Type B pancreatic cell (in vitro differentiated cells): Measurements from ENCODE around the gene BLNK. TPM values are rescaled to one million over a fixed set of nuclear protein-coding genes. Genes with fewer than 3 reads are reported as not detected.
"Not testable (repeated sequence)": the region's sequence is repeated elsewhere in the genome, so short reads cannot be mapped to it uniquely, and the experiment has no call there.

ENCODE experiments used
- DNase-seq: peaks from one replicate; pipeline ENCODE4 v3.0.0; 2021; ENCODE audit warnings: mixed read lengths; ENCODE audit not compliant: unreplicated experiment; ENCODE audit errors: extremely low spot score
- H3K27ac Mint-ChIP-seq: 2 replicates; pipeline ENCODE4 v1.8.0; 2021; ENCODE audit warnings: mild to moderate bottlenecking, mixed read lengths
- H3K27me3 Mint-ChIP-seq: 2 replicates; pipeline ENCODE4 v1.8.0; 2021; ENCODE audit warnings: mixed read lengths
- H3K36me3 Mint-ChIP-seq: 2 replicates; pipeline ENCODE4 v1.8.0; 2021; ENCODE audit warnings: mixed read lengths
- H3K4me1 Mint-ChIP-seq: one replicate; pipeline ENCODE4 v1.8.0; 2021; ENCODE audit warnings: mixed read lengths; ENCODE audit not compliant: unreplicated experiment
- H3K4me3 Mint-ChIP-seq: 2 replicates; pipeline ENCODE4 v1.8.0; 2021; ENCODE audit warnings: mild to moderate bottlenecking, mixed read lengths
- H3K9me3 Mint-ChIP-seq: 2 replicates; pipeline ENCODE4 v1.8.0; 2021; ENCODE audit warnings: mixed read lengths
- CTCF ChIP-seq: fragments of 200-600 bp; sonication (generic); conservative IDR thresholded peaks from 2 replicates; pipeline ENCODE4 v1.5.0; 2021; ENCODE audit warnings: antibody characterized with exemption, mild to moderate bottlenecking
- total RNA-seq: library from RNA; stranded (reverse); gene quantifications from 2 replicates; pipeline ENCODE4 v1.2.1, GENCODE V29; 2021; ENCODE audit warnings: low replicate concordance

Gene BLNK
- total RNA-seq, 1 donor from 2014 or later, result 21.7 TPM

GRCh38 chr10:96208946-96209345 lies 62.4 kb downstream of the BLNK start:
- Mint-ChIP-seq H3K9me3 (no peaks in the 10 kb centered on the region), H3K27me3 (no peaks in the 10 kb centered on the region), H3K4me1 (no peaks in the 10 kb centered on the region), H3K36me3 (no peaks in the 10 kb centered on the region), H3K27ac (no peak overlapping the region), H3K4me3 (no peak overlapping the region)
- TF ChIP-seq CTCF, result no peak
- DNase-seq, result no peak

- TF ChIP-seq CTCF, result no peak
- no peaks in the 10 kb centered on the region for H3K9me3 Mint-ChIP-seq
- no peaks in the 10 kb centered on the region for H3K27me3 Mint-ChIP-seq
- H3K27ac Mint-ChIP-seq, result no peak overlapping the region
- H3K4me3 Mint-ChIP-seq, result no peak overlapping the region
- no peaks in the 10 kb centered on the region for H3K36me3 Mint-ChIP-seq
- no peak for DNase-seq
- no peaks in the 10 kb centered on the region for H3K4me1 Mint-ChIP-seq
Observed at GRCh38 chr10:96208271-96208670, 63.1 kb downstream of the BLNK start.

- no peak for DNase-seq
- no peaks in the 10 kb centered on the region for H3K36me3 Mint-ChIP-seq
- H3K4me1 Mint-ChIP-seq, result no peaks in the 10 kb centered on the region
- no peaks in the 10 kb centered on the region for H3K27me3 Mint-ChIP-seq
- H3K27ac Mint-ChIP-seq, result no peak overlapping the region
- H3K4me3 Mint-ChIP-seq, result no peak overlapping the region
- TF ChIP-seq CTCF, result no peak
- H3K9me3 Mint-ChIP-seq, result no peaks in the 10 kb centered on the region
Observed at GRCh38 chr10:96205580-96205979, 65.8 kb downstream of the BLNK start.

GRCh38 chr10:96201525-96201924 lies 69.8 kb downstream of the BLNK start:
- no peak overlapping the region for H3K27ac Mint-ChIP-seq
- no peak for DNase-seq
- H3K9me3 Mint-ChIP-seq, result no peaks in the 10 kb centered on the region
- H3K27me3 Mint-ChIP-seq, result no peaks in the 10 kb centered on the region
- TF ChIP-seq CTCF, result no peak
- H3K4me1 Mint-ChIP-seq, result no peaks in the 10 kb centered on the region
- no peak overlapping the region for H3K4me3 Mint-ChIP-seq
- peaks cover 3% of the 10 kb centered on the region for H3K36me3 Mint-ChIP-seq

GRCh38 chr10:96189505-96189904 lies 81.9 kb downstream of the BLNK start:
- H3K36me3 Mint-ChIP-seq, H3K4me1 Mint-ChIP-seq, H3K4me3 Mint-ChIP-seq, DNase-seq, H3K27ac Mint-ChIP-seq, H3K27me3 Mint-ChIP-seq, H3K9me3 Mint-ChIP-seq: not testable (repeated sequence)

GRCh38 chr10:96188916-96189315 lies 82.5 kb downstream of the BLNK start:
- DNase-seq, result no peak
- H3K27ac Mint-ChIP-seq, result no peak overlapping the region
- peaks cover 4% of the 10 kb centered on the region for H3K27me3 Mint-ChIP-seq
- no peaks in the 10 kb centered on the region for H3K4me1 Mint-ChIP-seq
- peaks cover 7% of the 10 kb centered on the region for H3K9me3 Mint-ChIP-seq
- H3K36me3 Mint-ChIP-seq, result peaks cover 7% of the 10 kb centered on the region
- no peak for TF ChIP-seq CTCF
- no peak overlapping the region for H3K4me3 Mint-ChIP-seq
